Endothelial cell of umbilical vein (primary cell): ENCODE data around the gene TMEM59. TPM values are rescaled to one million over a fixed set of nuclear protein-coding genes. Genes with fewer than 3 reads are reported as not detected.

ENCODE experiments used
- BruUV-seq: library from RNA; stranded (reverse); fragments of 400-500 nt; replicated peaks from 2 replicates; lab custom pipeline; 2021; lab: Mats Ljungman, UMichigan
- CTCF ChIA-PET: fragments of 300-600, 350-600 bp; sonication (Branson Sonifier 250); formaldehyde crosslinking; loops from one replicate; lab custom pipeline; 2021; ENCODE audit warnings: antibody characterized with exemption, inconsistent platforms; lab: Charles Lee
- POLR2A ChIA-PET: fragments of 300-600, 350-600 bp; sonication (Branson Sonifier 250); formaldehyde crosslinking; loops from one replicate; lab custom pipeline; 2021; ENCODE audit warnings: antibody characterized with exemption, inconsistent platforms; lab: Charles Lee
- DNase-seq: peaks from one replicate; pipeline ENCODE4 v3.0.0-alpha.2; 2011; ENCODE audit warnings: low read depth, low spot score
- FAIRE-seq: peaks from 2 replicates; lab custom pipeline; 2011; peaks lifted over from hg19 to GRCh38; lab: Jason Lieb, UNC
- H2AFZ ChIP-seq: 2 replicates; pipeline ENCODE4 v1.6.0; 2012; ENCODE audit warnings: low read depth, low read length, control low read depth, inconsistent platforms
- H3K27ac ChIP-seq: 2 replicates; pipeline ENCODE4 v1.5.1; 2011; ENCODE audit warnings: low read depth, mild to moderate bottlenecking, control low read depth, low read length, moderate library complexity; ENCODE audit not compliant: insufficient read depth
- H3K27me3 ChIP-seq, 2 experiments: 2 replicates each; pipeline versions ENCODE4 v1.6.0 to v1.6.1; 2011; ENCODE audit warnings: low read length in 2 of 2, mixed read lengths in 1 of 2; ENCODE audit not compliant: control insufficient read depth in 2 of 2, insufficient read depth in 2 of 2
- H3K36me3 ChIP-seq, 2 experiments: 2 replicates in 1 of 2; 3 replicates in 1 of 2; pipeline ENCODE4 v1.5.1; 2011; ENCODE audit warnings: low read length in 2 of 2, mild to moderate bottlenecking in 1 of 2, moderate library complexity in 1 of 2; ENCODE audit not compliant: control insufficient read depth in 2 of 2, insufficient read depth in 2 of 2; ENCODE audit errors: extremely low read depth in 1 of 2
- H3K4me1 ChIP-seq: 3 replicates; pipeline ENCODE4 v1.5.1; 2011; ENCODE audit warnings: mild to moderate bottlenecking, low read length; ENCODE audit not compliant: control insufficient read depth, insufficient read depth; ENCODE audit errors: extremely low read depth
- H3K4me2 ChIP-seq: 2 replicates; pipeline ENCODE4 v1.6.1; 2011; ENCODE audit warnings: low read length, control low read depth, mixed read lengths; ENCODE audit not compliant: insufficient read depth
- H3K4me3 ChIP-seq, 3 experiments: fragments of 200-600 bp in 1 of 3; sonication (generic), shearing (Covaris generic) in 1 of 3; replicated peaks in 1 of 3; 2 replicates each; pipeline ENCODE4 v1.5.1; 2011 to 2016; ENCODE audit warnings: control low read depth in 3 of 3, low read length in 3 of 3, mild to moderate bottlenecking in 2 of 3, inconsistent platforms in 1 of 3, low read depth in 1 of 3, moderate library complexity in 1 of 3; ENCODE audit not compliant: insufficient read depth in 1 of 3
- H3K79me2 ChIP-seq: 2 replicates; pipeline ENCODE4 v1.6.0; 2012; ENCODE audit warnings: low read length, inconsistent platforms; ENCODE audit not compliant: control insufficient read depth, insufficient read depth
- H3K9ac ChIP-seq: replicated peaks from 2 replicates; pipeline ENCODE3; 2011; ENCODE audit warnings: low read length, control low read depth; ENCODE audit not compliant: insufficient read depth; ENCODE audit errors: extremely low read depth
- H3K9me1 ChIP-seq: replicated peaks from 3 replicates; pipeline ENCODE4 v1.6.0; 2011; ENCODE audit warnings: mild to moderate bottlenecking, low read length; ENCODE audit not compliant: control insufficient read depth, insufficient read depth; ENCODE audit errors: extremely low read depth
- H3K9me3 ChIP-seq: replicated peaks from 2 replicates; pipeline ENCODE4 v1.5.1; 2012; ENCODE audit warnings: low read length, inconsistent platforms; ENCODE audit not compliant: control insufficient read depth, insufficient read depth
- H4K20me1 ChIP-seq: replicated peaks from 2 replicates; pipeline ENCODE3; 2011; ENCODE audit warnings: mild to moderate bottlenecking, low read length; ENCODE audit not compliant: control insufficient read depth, insufficient read depth; ENCODE audit errors: extremely low read depth
- EZH2 ChIP-seq: IDR thresholded peaks from 2 replicates; pipeline ENCODE4 v1.6.1; 2012; ENCODE audit warnings: borderline replicate concordance, low read depth, mild to moderate bottlenecking, moderate library complexity, low read length, inconsistent platforms; ENCODE audit not compliant: severe bottlenecking
- FOS ChIP-seq: IDR thresholded peaks from 2 replicates; pipeline ENCODE4 v1.6.1; 2011; ENCODE audit warnings: mild to moderate bottlenecking, low read length, moderate library complexity, borderline replicate concordance; ENCODE audit not compliant: insufficient read depth
- GATA2 ChIP-seq: IDR thresholded peaks from 2 replicates; pipeline ENCODE4 v1.7.0; 2011; ENCODE audit warnings: low read depth, mild to moderate bottlenecking, moderate library complexity, mixed read lengths, low read length; ENCODE audit not compliant: insufficient read length, insufficient read depth
- JUN ChIP-seq: IDR thresholded peaks from 2 replicates; pipeline ENCODE4 v1.6.1; 2011; ENCODE audit warnings: borderline replicate concordance, low read depth; ENCODE audit not compliant: insufficient read length, insufficient read depth
- MAX ChIP-seq: IDR thresholded peaks from 2 replicates; pipeline ENCODE4 v1.6.1; 2011; ENCODE audit not compliant: insufficient read depth, insufficient read length
- MYC ChIP-seq: IDR thresholded peaks from one replicate; pipeline ENCODE4 v1.6.1; 2011; ENCODE audit warnings: mild to moderate bottlenecking, low read depth, low read length
- POLR2A ChIP-seq: IDR thresholded peaks from 2 replicates; pipeline ENCODE4 v1.6.1; 2012; ENCODE audit warnings: low read depth, mild to moderate bottlenecking, control low read depth, low read length
- POLR2AphosphoS5 ChIP-seq: IDR thresholded peaks from 2 replicates; pipeline ENCODE4 v1.6.1; 2012; ENCODE audit warnings: low read depth, mild to moderate bottlenecking, control low read depth, low read length, moderate library complexity; ENCODE audit not compliant: insufficient read depth
- dilution Hi-C: fragments of 300-500 bp; cut with MboI; formaldehyde crosslinking; loops from one replicate; pipeline ENCODE4 v1.15.0; 2019; ENCODE audit warnings: low sequenced_read_pairs; ENCODE audit not compliant: extremely low pct_ligation_motif_present
- intact Hi-C: fragments of 100-400 bp; cut with micrococcal nuclease; formaldehyde crosslinking; loops from one replicate; pipeline ENCODE4 v1.10.0; 2022
- polyA plus RNA-seq, 4 experiments: library from polyadenylated mRNA; depleted of rRNA in 3 of 4; stranded (reverse) in 3 of 4; unstranded in 1 of 4; fragments of >200 nt; gene quantifications; 2 replicates each; pipeline versions ENCODE4 v1.2.1 to v1.2.3, GENCODE V29; 2011 to 2012; ENCODE audit warnings: missing spikeins in 1 of 4
- total RNA-seq: library from RNA; stranded (reverse); gene quantifications from 2 replicates; pipeline ENCODE4 v1.2.3, GENCODE V29; 2021
- TF ChIP-seq, protein P1 (sequence below), 2 donors: IDR thresholded peaks; 1 replicate in 1 of 2; 2 replicates in 1 of 2; pipeline ENCODE4 v1.5.1; 2011; ENCODE audit warnings: low read length in 2 of 2, mild to moderate bottlenecking in 2 of 2, moderate library complexity in 2 of 2, control low read depth in 1 of 2, inconsistent platforms in 1 of 2, low read depth in 1 of 2; ENCODE audit not compliant: insufficient read depth in 1 of 2; ENCODE audit errors: extremely low read depth in 1 of 2

The TMEM59 gene
- total and polyA plus RNA-seq, 2 donors (not counting 3 experiments of a cell fraction or from before 2014, with no cell fraction given), result 196 to 281 TPM

DNA sequence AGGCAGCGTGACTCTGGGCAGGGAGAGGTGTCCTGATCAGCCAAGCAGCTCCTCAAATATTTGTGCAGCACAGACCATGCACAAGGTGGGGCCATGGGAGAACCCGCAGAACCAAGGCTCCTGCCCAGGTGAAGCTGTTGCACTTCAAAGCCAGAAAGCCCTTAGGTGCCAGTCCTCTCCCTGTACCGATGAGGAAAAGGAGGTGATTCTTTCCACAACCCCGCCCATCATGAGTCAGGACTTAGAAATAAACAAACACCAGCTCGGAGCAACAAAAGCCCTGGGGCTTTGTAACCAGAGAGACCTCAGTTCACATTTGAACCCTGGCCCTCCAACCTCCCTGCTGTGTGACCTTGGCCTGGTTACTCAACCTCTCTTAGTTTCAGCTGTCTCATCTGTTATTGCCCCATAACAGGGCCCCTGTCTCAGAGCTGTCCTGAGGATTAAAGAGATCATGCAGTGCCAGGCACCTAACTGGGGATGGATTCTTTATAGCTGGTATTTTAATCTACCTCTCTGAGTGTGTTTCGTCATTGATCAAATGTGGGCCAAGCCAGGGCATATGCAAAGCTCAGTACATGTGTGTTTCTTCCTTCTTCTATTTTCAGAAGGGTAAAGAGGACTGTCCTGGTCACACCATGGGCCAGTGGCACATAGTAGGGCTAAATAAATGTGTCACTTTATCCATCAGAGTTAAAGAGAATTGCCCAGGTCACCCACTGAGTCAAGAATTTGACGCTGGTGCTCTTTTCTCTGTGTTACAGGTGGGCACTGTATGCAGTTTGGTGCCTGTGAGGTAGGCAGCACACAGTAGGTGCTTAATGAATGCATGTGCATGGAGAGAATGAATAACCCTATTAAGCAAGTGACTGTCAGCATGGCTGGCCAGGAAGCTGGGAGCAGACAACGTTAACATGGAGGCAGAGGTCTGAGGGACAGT lies 36.4 kb downstream of the TMEM59 start:
- TF ChIP-seq MYC, result no peak
- TF ChIP-seq JUN, result no peak
- TF ChIP-seq MAX, result no peak
- TF ChIP-seq GATA2, result no peak
- no peak for TF ChIP-seq POLR2AphosphoS5
- no peak for TF ChIP-seq POLR2A
- no peak for TF ChIP-seq EZH2
- TF ChIP-seq, protein P1, sequence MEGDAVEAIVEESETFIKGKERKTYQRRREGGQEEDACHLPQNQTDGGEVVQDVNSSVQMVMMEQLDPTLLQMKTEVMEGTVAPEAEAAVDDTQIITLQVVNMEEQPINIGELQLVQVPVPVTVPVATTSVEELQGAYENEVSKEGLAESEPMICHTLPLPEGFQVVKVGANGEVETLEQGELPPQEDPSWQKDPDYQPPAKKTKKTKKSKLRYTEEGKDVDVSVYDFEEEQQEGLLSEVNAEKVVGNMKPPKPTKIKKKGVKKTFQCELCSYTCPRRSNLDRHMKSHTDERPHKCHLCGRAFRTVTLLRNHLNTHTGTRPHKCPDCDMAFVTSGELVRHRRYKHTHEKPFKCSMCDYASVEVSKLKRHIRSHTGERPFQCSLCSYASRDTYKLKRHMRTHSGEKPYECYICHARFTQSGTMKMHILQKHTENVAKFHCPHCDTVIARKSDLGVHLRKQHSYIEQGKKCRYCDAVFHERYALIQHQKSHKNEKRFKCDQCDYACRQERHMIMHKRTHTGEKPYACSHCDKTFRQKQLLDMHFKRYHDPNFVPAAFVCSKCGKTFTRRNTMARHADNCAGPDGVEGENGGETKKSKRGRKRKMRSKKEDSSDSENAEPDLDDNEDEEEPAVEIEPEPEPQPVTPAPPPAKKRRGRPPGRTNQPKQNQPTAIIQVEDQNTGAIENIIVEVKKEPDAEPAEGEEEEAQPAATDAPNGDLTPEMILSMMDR (IDR thresholded peaks at IDR 0.05; ENCODE audit: extremely low read depth in 1 of 2, insufficient read depth in 1 of 2, low read depth in 1 of 2, low read length in 2 of 2), result no peak
- TF ChIP-seq FOS, result no peak
- Histone ChIP-seq H3K9me1 (no peaks in the 10 kb centered on the region), H3K4me2 (no peak overlapping the region), H3K36me3 (no peaks in the 10 kb centered on the region), H3K4me3 (no peak overlapping the region), H3K27me3 (peaks cover 0 to 8% of the 10 kb centered on the region in 2 experiments), H3K4me1 (no peaks in the 10 kb centered on the region), H2AFZ (no peak overlapping the region), H4K20me1 (no peaks in the 10 kb centered on the region), H3K9ac (no peak overlapping the region), H3K79me2 (no peaks in the 10 kb centered on the region), H3K9me3 (no peaks in the 10 kb centered on the region), H3K27ac (no peak overlapping the region)
- dilution Hi-C loops (no loop called here), intact Hi-C loops (no loop called here)
- BruUV-seq, result no TSS peak
- DNase-seq (no peak), FAIRE-seq (no peak)
- ChIA-PET CTCF (interaction anchor here (0.9 to 1.0 kb wide), 2 partner anchors 24 to 156 kb away, joined by 3 to 4 read pairs; no protein-coding TSS in a partner anchor), POLR2A (no interaction called here)
